ENCODE measurements around the gene CBLB.

Gene CBLB

GRCh38 chr3:105845488-105845887 lies 23.3 kb downstream of the CBLB start:
- no peak for DNase-seq (ENCODE audit: low read depth)

- no peak for DNase-seq (ENCODE audit: low read depth)
Observed at GRCh38 chr3:105844704-105845103, 24.1 kb downstream of the CBLB start.

GRCh38 chr3:105843994-105844393 lies 24.8 kb downstream of the CBLB start:
- DNase-seq (ENCODE audit: low read depth) = no peak

- no peak for DNase-seq (ENCODE audit: low read depth)
Observed at GRCh38 chr3:105842943-105843342, 25.9 kb downstream of the CBLB start.

- DNase-seq (ENCODE audit: low read depth) = no peak
Observed at GRCh38 chr3:105842449-105842848, 26.4 kb downstream of the CBLB start.

- no peak for DNase-seq (ENCODE audit: low read depth)
Observed at GRCh38 chr3:105837947-105838346, 30.9 kb downstream of the CBLB start.

GRCh38 chr3:105837143-105837740 lies 31.6 kb downstream of the CBLB start:
- no peak for DNase-seq (ENCODE audit: low read depth)

GRCh38 chr3:105836533-105836932 lies 32.3 kb downstream of the CBLB start:
- no peak for DNase-seq (ENCODE audit: low read depth)

GRCh38 chr3:105835606-105836005 lies 33.2 kb downstream of the CBLB start:
- DNase-seq (ENCODE audit: low read depth) = no peak

GRCh38 chr3:105834768-105835167 lies 34.0 kb downstream of the CBLB start:
- DNase-seq (ENCODE audit: low read depth) = no peak

GRCh38 chr3:105832644-105833043 lies 36.2 kb downstream of the CBLB start:
- no peak for DNase-seq (ENCODE audit: low read depth)

GRCh38 chr3:105830836-105831235 lies 38.0 kb downstream of the CBLB start:
- DNase-seq (ENCODE audit: low read depth) = no peak

GRCh38 chr3:105829871-105830622 lies 38.8 kb downstream of the CBLB start:
- no peak for DNase-seq (ENCODE audit: low read depth)

- no peak for DNase-seq (ENCODE audit: low read depth)
Observed at GRCh38 chr3:105829229-105829628, 39.6 kb downstream of the CBLB start.

- DNase-seq (ENCODE audit: low read depth) = no peak
Observed at GRCh38 chr3:105828703-105829102, 40.1 kb downstream of the CBLB start.

GRCh38 chr3:105827959-105828358 lies 40.9 kb downstream of the CBLB start:
- DNase-seq (ENCODE audit: low read depth) = no peak

GRCh38 chr3:105826778-105827634 lies 41.8 kb downstream of the CBLB start:
- no peak for DNase-seq (ENCODE audit: low read depth)

GRCh38 chr3:105824129-105824528 lies 44.7 kb downstream of the CBLB start:
- DNase-seq (ENCODE audit: low read depth) = no peak

- DNase-seq (ENCODE audit: low read depth) = no peak
Observed at GRCh38 chr3:105823149-105823867, 45.5 kb downstream of the CBLB start.

GRCh38 chr3:105822171-105823123 lies 46.4 kb downstream of the CBLB start:
- DNase-seq (ENCODE audit: low read depth) = no peak

GRCh38 chr3:105821433-105821832 lies 47.4 kb downstream of the CBLB start:
- DNase-seq (ENCODE audit: low read depth) = no peak
